ENCODE results near the gene CACNA2D1.

- TF ChIP-seq CTCF (IDR thresholded peaks at IDR 0.05) = no peak
- no peak for TF ChIP-seq POLR2A (IDR thresholded peaks at IDR 0.05)
- TF ChIP-seq POLR2AphosphoS5 (IDR thresholded peaks at IDR 0.05) = no peak
Measured at GRCh38 chr7:82410461-82410860, 33.1 kb downstream of the CACNA2D1 start.
